GM18907 (cell line): ENCODE data around the gene HOXD1.

ENCODE experiments used
- ATAC-seq: cut with Tn5 transposase; IDR thresholded peaks from one replicate; pipeline ENCODE4 v1.9.1; 2021; ENCODE audit warnings: mild to moderate bottlenecking, moderate library complexity; ENCODE audit not compliant: unreplicated experiment

Gene HOXD1

GRCh38 chr2:176152350-176153181 lies 35.9 kb upstream of the HOXD1 start:
- no peak for ATAC-seq

- ATAC-seq = no peak
Measured at GRCh38 chr2:176154576-176155252, 33.8 kb upstream of the HOXD1 start.

- ATAC-seq = no peak
Measured at GRCh38 chr2:176155356-176156044, 33.0 kb upstream of the HOXD1 start.

GRCh38 chr2:176156301-176156806 lies 32.1 kb upstream of the HOXD1 start:
- ATAC-seq = no peak

GRCh38 chr2:176156807-176157498 lies 31.5 kb upstream of the HOXD1 start, which contains the start of gene HOXD3:
Gene HOXD3, plus strand, starts transcription at chr2:176157307. Its CDS starts 11,808 bp downstream, at chr2:176169115.
- no peak for ATAC-seq

- ATAC-seq = no peak
Measured at GRCh38 chr2:176157499-176158185, 30.8 kb upstream of the HOXD1 start.

- no peak for ATAC-seq
Measured at GRCh38 chr2:176158186-176158591, 30.3 kb upstream of the HOXD1 start.

- ATAC-seq = no peak
Measured at GRCh38 chr2:176158855-176159662, 29.4 kb upstream of the HOXD1 start.

- ATAC-seq = no peak
Measured at GRCh38 chr2:176159663-176160250, 28.7 kb upstream of the HOXD1 start.

GRCh38 chr2:176160251-176160985 lies 28.1 kb upstream of the HOXD1 start:
- no peak for ATAC-seq

- no peak for ATAC-seq
Measured at GRCh38 chr2:176160986-176161824, 27.3 kb upstream of the HOXD1 start.

- ATAC-seq = no peak
Measured at GRCh38 chr2:176161825-176162626, 26.4 kb upstream of the HOXD1 start.

- no peak for ATAC-seq
Measured at GRCh38 chr2:176162911-176163671, 25.4 kb upstream of the HOXD1 start.

GRCh38 chr2:176163672-176164056 lies 24.8 kb upstream of the HOXD1 start:
- no peak for ATAC-seq

GRCh38 chr2:176164201-176164600 lies 24.3 kb upstream of the HOXD1 start:
- no peak for ATAC-seq
